Retinal pigment epithelial cell (primary cell): Measurements from ENCODE around the gene SLC9A3.

Experiments used
- DNase-seq: peaks from one replicate; pipeline ENCODE4 v3.0.0-alpha.2; 2010; ENCODE audit warnings: low read depth
- H3K4me3 ChIP-seq: 2 replicates; pipeline ENCODE4 v1.5.1; 2011; ENCODE audit warnings: mild to moderate bottlenecking, low read length, control low read depth, moderate library complexity
- CTCF ChIP-seq: conservative IDR thresholded peaks from 2 replicates; pipeline ENCODE4 v1.5.1; 2011; ENCODE audit warnings: low read depth, low read length, control low read depth, inconsistent platforms

Gene SLC9A3

GRCh38 chr5:472076-472655 lies 52.1 kb downstream of the SLC9A3 start:
- no peak for DNase-seq
- no peak for TF ChIP-seq CTCF
- H3K4me3 ChIP-seq = peak overlapping the region; percentile 65

- no peak for TF ChIP-seq CTCF
- peak overlapping the region; percentile 65 for H3K4me3 ChIP-seq
- DNase-seq = no peak
Measured at GRCh38 chr5:471750-472058, 52.5 kb downstream of the SLC9A3 start.

GRCh38 chr5:470961-471749 lies 53.1 kb downstream of the SLC9A3 start:
- no peak overlapping the region for H3K4me3 ChIP-seq
- TF ChIP-seq CTCF = no peak
- DNase-seq = no peak

- H3K4me3 ChIP-seq = no peak overlapping the region
- TF ChIP-seq CTCF = no peak
- no peak for DNase-seq
Measured at GRCh38 chr5:469752-470483, 54.3 kb downstream of the SLC9A3 start.

- no peak overlapping the region for H3K4me3 ChIP-seq
- TF ChIP-seq CTCF = no peak
- DNase-seq = no peak
Measured at GRCh38 chr5:468401-468800, 55.8 kb downstream of the SLC9A3 start.

- no peak overlapping the region for H3K4me3 ChIP-seq
- TF ChIP-seq CTCF = no peak
Measured at GRCh38 chr5:466661-467310, 57.5 kb downstream of the SLC9A3 start.

More at GRCh38 chr5:466661-467310, 57.5 kb downstream of the SLC9A3 start:
- no peak for DNase-seq
